Activated CD4-positive, CD25-positive, alpha-beta regulatory T cell treated with anti-CD3 and anti-CD28 coated beads, Interleukin-2, amount 50 U/mL, for 24 hours (primary cell): Measurements from ENCODE around the gene GALNT2.

ENCODE experiments used
- ATAC-seq, 2 donors: fragments of 150-1000 bp; cut with Tn5 transposase; one replicate each; pipeline ENCODE4 v1.10.0; 2021; ENCODE audit warnings: mild to moderate bottlenecking in 1 of 2, moderate library complexity in 1 of 2

The GALNT2 gene

GRCh38 chr1:230194525-230194924 lies 127.5 kb downstream of the GALNT2 start:
- no peak for ATAC-seq

GRCh38 chr1:230195199-230195598 lies 128.2 kb downstream of the GALNT2 start:
- ATAC-seq = no peak

GRCh38 chr1:230196077-230196476 lies 129.0 kb downstream of the GALNT2 start:
- no peak for ATAC-seq

GRCh38 chr1:230197644-230198567 lies 130.9 kb downstream of the GALNT2 start:
- no peak for ATAC-seq

- no peak for ATAC-seq
Observed at GRCh38 chr1:230199034-230199433, 132.0 kb downstream of the GALNT2 start.

GRCh38 chr1:230199554-230199953 lies 132.5 kb downstream of the GALNT2 start:
- ATAC-seq = no peak

- ATAC-seq = no peak
Observed at GRCh38 chr1:230200276-230200675, 133.2 kb downstream of the GALNT2 start.

- ATAC-seq = no peak
Observed at GRCh38 chr1:230201445-230201844, 134.4 kb downstream of the GALNT2 start.

GRCh38 chr1:230204842-230205241 lies 137.8 kb downstream of the GALNT2 start:
- no peak for ATAC-seq

- no peak for ATAC-seq
Observed at GRCh38 chr1:230205719-230206198, 138.7 kb downstream of the GALNT2 start.

- no peak for ATAC-seq
Observed at GRCh38 chr1:230206207-230206606, 139.2 kb downstream of the GALNT2 start.

- ATAC-seq = no peak
Observed at GRCh38 chr1:230206976-230207375, 139.9 kb downstream of the GALNT2 start.

- no peak for ATAC-seq
Observed at GRCh38 chr1:230207598-230207997, 140.6 kb downstream of the GALNT2 start.

- ATAC-seq = peak; percentile 78
Observed at GRCh38 chr1:230208619-230209261, 141.7 kb downstream of the GALNT2 start.

GRCh38 chr1:230210326-230210980 lies 143.4 kb downstream of the GALNT2 start:
- ATAC-seq = no peak

- ATAC-seq = no peak
Observed at GRCh38 chr1:230210981-230211336, 143.9 kb downstream of the GALNT2 start.

- no peak for ATAC-seq
Observed at GRCh38 chr1:230211436-230212145, 144.6 kb downstream of the GALNT2 start.

- ATAC-seq = peak in 1 of 2 donors; percentile 6
Observed at GRCh38 chr1:230212405-230212936, 145.4 kb downstream of the GALNT2 start.

GRCh38 chr1:230215031-230215430 lies 148.0 kb downstream of the GALNT2 start:
- no peak for ATAC-seq

GRCh38 chr1:230215529-230215928 lies 148.5 kb downstream of the GALNT2 start:
- ATAC-seq = no peak

- ATAC-seq = no peak
Observed at GRCh38 chr1:230216896-230217295, 149.9 kb downstream of the GALNT2 start.

GRCh38 chr1:230218667-230219066 lies 151.6 kb downstream of the GALNT2 start:
- ATAC-seq = no peak
